Measurements from ENCODE around the gene TRPM3.

- TF ChIP-seq CTCF (conservative IDR thresholded peaks at IDR 0.05) (no peak), EZH2 (IDR thresholded peaks at IDR 0.05; ENCODE audit: low read depth) (no peak)
Observed at GRCh38 chr9:70963554-70963953, 157.9 kb downstream of the TRPM3 start.
